Large intestine (tissue), 3 donors: ENCODE data around the gene SCLY. TPM values are rescaled to one million over a fixed set of nuclear protein-coding genes. Genes with fewer than 3 reads are reported as not detected.

Experiments
- DNase-seq, 2 donors: peaks; one replicate each; pipeline versions ENCODE4 v3.0.0 to v3.0.0-alpha.2; 2013
- H3K27ac ChIP-seq: one replicate; pipeline ENCODE4 v1.5.1; 2013; ENCODE audit warnings: low read length
- H3K27me3 ChIP-seq: 2 replicates; pipeline ENCODE4 v1.6.1; 2013; ENCODE audit warnings: low read length; ENCODE audit not compliant: control insufficient read depth, insufficient read depth
- H3K36me3 ChIP-seq: 2 replicates; pipeline ENCODE4 v1.6.1; 2013; ENCODE audit warnings: low read length; ENCODE audit not compliant: control insufficient read depth, insufficient read depth
- H3K4me1 ChIP-seq: one replicate; pipeline ENCODE4 v1.6.1; 2013; ENCODE audit warnings: low read length; ENCODE audit not compliant: control insufficient read depth, insufficient read depth
- H3K4me3 ChIP-seq: one replicate; pipeline ENCODE4 v1.5.1; 2013; ENCODE audit warnings: low read length
- H3K9me3 ChIP-seq: one replicate; pipeline ENCODE4 v1.6.1; 2013; ENCODE audit warnings: mild to moderate bottlenecking, low read depth, low read length, moderate library complexity; ENCODE audit not compliant: control insufficient read depth
- WGBS: methylation state at CpG from one replicate; pipeline ENCODE4 v1.1.5; 2013; ENCODE audit warnings: low lambda C conversion rate; ENCODE audit not compliant: insufficient coverage; 5-methylcytosine and 5-hydroxymethylcytosine counted together
- polyA plus RNA-seq: library from polyadenylated mRNA; unstranded; fragments of 120-200 nt; gene quantifications from one replicate; pipeline ENCODE4 v1.2.1, GENCODE V29; 2013

The SCLY gene
- polyA plus RNA-seq, 1 donor: 21.5 TPM

GRCh38 chr2:238103465-238104225 is 42.8 kb downstream of the SCLY start:
- Histone ChIP-seq H3K27ac (no peak overlapping the region), H3K9me3 (no peaks in the 10 kb centered on the region), H3K36me3 (no peaks in the 10 kb centered on the region), H3K27me3 (no peaks in the 10 kb centered on the region), H3K4me3 (no peak overlapping the region), H3K4me1 (peaks cover 12% of the 10 kb centered on the region)
- WGBS: no CpG with 5 or more reads among the region's 18 CpGs
- no peak for DNase-seq

- H3K36me3 ChIP-seq: no peaks in the 10 kb centered on the region
- no peak overlapping the region for H3K27ac ChIP-seq
- H3K9me3 ChIP-seq: no peaks in the 10 kb centered on the region
- DNase-seq: no peak
- H3K27me3 ChIP-seq: no peaks in the 10 kb centered on the region
- H3K4me3 ChIP-seq: no peak overlapping the region
- peaks cover 7% of the 10 kb centered on the region for H3K4me1 ChIP-seq
- WGBS: no CpG with 5 or more reads among the region's 14 CpGs
Measured at GRCh38 chr2:238104226-238104690, 43.5 kb downstream of the SCLY start.

GRCh38 chr2:238104691-238105371 is 44.0 kb downstream of the SCLY start:
- no CpG with 5 or more reads among the region's 21 CpGs for WGBS
- no peak for DNase-seq
- H3K27me3 ChIP-seq: no peaks in the 10 kb centered on the region
- H3K27ac ChIP-seq: no peak overlapping the region
- H3K36me3 ChIP-seq: no peaks in the 10 kb centered on the region
- no peak overlapping the region for H3K4me3 ChIP-seq
- H3K4me1 ChIP-seq: peaks cover 5% of the 10 kb centered on the region
- H3K9me3 ChIP-seq: no peaks in the 10 kb centered on the region

- no peaks in the 10 kb centered on the region for H3K9me3 ChIP-seq
- H3K4me1 ChIP-seq: peaks cover 5% of the 10 kb centered on the region
- H3K27ac ChIP-seq: no peak overlapping the region
- H3K27me3 ChIP-seq: no peaks in the 10 kb centered on the region
- no peaks in the 10 kb centered on the region for H3K36me3 ChIP-seq
- no CpG with 5 or more reads among the region's 28 CpGs for WGBS
- no peak for DNase-seq
- H3K4me3 ChIP-seq: no peak overlapping the region
Measured at GRCh38 chr2:238105506-238106338, 44.9 kb downstream of the SCLY start.

GRCh38 chr2:238106339-238106697 is 45.5 kb downstream of the SCLY start:
- Histone ChIP-seq H3K4me1 (peaks cover 5% of the 10 kb centered on the region), H3K4me3 (no peak overlapping the region), H3K36me3 (no peaks in the 10 kb centered on the region), H3K27ac (no peak overlapping the region), H3K27me3 (no peaks in the 10 kb centered on the region), H3K9me3 (no peaks in the 10 kb centered on the region)
- WGBS: no CpG with 5 or more reads among the region's 13 CpGs
- no peak for DNase-seq

- Histone ChIP-seq H3K4me1 (peaks cover 5% of the 10 kb centered on the region), H3K4me3 (no peak overlapping the region), H3K9me3 (no peaks in the 10 kb centered on the region), H3K27ac (no peak overlapping the region), H3K27me3 (no peaks in the 10 kb centered on the region), H3K36me3 (no peaks in the 10 kb centered on the region)
- DNase-seq: peak in 1 of 2 donors; percentile 16
- WGBS: no CpG with 5 or more reads among the region's 28 CpGs
Measured at GRCh38 chr2:238106698-238107524, 46.1 kb downstream of the SCLY start.

- DNase-seq: peak in 1 of 2 donors; percentile 67
- Histone ChIP-seq H3K27me3 (no peaks in the 10 kb centered on the region), H3K27ac (no peak overlapping the region), H3K4me3 (no peak overlapping the region), H3K4me1 (peaks cover 5% of the 10 kb centered on the region), H3K36me3 (no peaks in the 10 kb centered on the region), H3K9me3 (peaks cover 2% of the 10 kb centered on the region)
- whole genome bisulfite sequencing: no CpG with 5 or more reads among the region's 28 CpGs
Measured at GRCh38 chr2:238107525-238108422, 47.0 kb downstream of the SCLY start.

- DNase-seq: no peak
- no peaks in the 10 kb centered on the region for H3K27me3 ChIP-seq
- peaks cover 2% of the 10 kb centered on the region for H3K9me3 ChIP-seq
- H3K4me3 ChIP-seq: no peak overlapping the region
- H3K36me3 ChIP-seq: no peaks in the 10 kb centered on the region
- H3K4me1 ChIP-seq: peaks cover 5% of the 10 kb centered on the region
- no CpG with 5 or more reads among the region's 19 CpGs for WGBS
- no peak overlapping the region for H3K27ac ChIP-seq
Measured at GRCh38 chr2:238108423-238109183, 47.8 kb downstream of the SCLY start.

GRCh38 chr2:238113611-238114010 is 52.8 kb downstream of the SCLY start:
- Histone ChIP-seq H3K36me3 (no peaks in the 10 kb centered on the region), H3K27me3 (no peaks in the 10 kb centered on the region), H3K4me3 (no peak overlapping the region), H3K27ac (no peak overlapping the region), H3K9me3 (peaks cover 2% of the 10 kb centered on the region), H3K4me1 (no peaks in the 10 kb centered on the region)
- no peak for DNase-seq
- WGBS: no CpG with 5 or more reads among the region's 13 CpGs
